ENCODE data around the gene LRRC23.

DNA sequence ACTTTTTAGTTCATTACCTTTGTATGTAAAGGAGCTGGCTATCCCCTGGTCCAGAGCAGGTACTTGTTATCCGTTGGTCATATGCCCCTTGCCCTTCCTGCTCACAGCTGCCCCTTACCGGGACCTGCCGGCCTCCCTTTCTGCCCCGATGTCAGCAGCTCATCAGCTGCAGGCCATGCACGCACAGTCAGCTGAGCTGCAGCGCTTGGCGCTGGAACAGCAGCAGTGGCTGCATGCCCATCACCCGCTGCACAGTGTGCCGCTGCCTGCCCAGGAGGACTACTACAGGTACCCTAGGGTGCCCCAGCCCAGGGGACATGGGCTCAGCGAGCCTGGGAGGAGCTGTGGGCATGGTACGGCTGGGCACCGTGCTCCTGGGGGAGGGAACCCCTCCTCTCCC, 36.6 kb downstream of the LRRC23 start:
- TF ChIP-seq TARDBP (CRISPR knock-in tag; IDR thresholded peaks at IDR 0.05) (no peak), SIN3A (IDR thresholded peaks at IDR 0.05; ENCODE audit: borderline replicate concordance, low read depth, low read length) (no peak), KDM5A (IDR thresholded peaks at IDR 0.05; ENCODE audit: borderline replicate concordance, low read length) (no peak), GTF3A (CRISPR knock-in tag; conservative IDR thresholded peaks at IDR 0.05) (no peak), GPN1 (CRISPR knock-in tag; IDR thresholded peaks at IDR 0.05; ENCODE audit: borderline replicate concordance) (no peak), ELF1 (CRISPR knock-in tag; IDR thresholded peaks at IDR 0.05) (no peak)
